GM18873 (cell line): ENCODE data around the gene ZNF529.

ENCODE experiments used
- ATAC-seq: cut with Tn5 transposase; IDR thresholded peaks from one replicate; pipeline ENCODE4 v1.9.1; 2021; ENCODE audit warnings: mild to moderate bottlenecking, moderate library complexity, moderate number of reproducible peaks; ENCODE audit not compliant: unreplicated experiment, low FRiP score

ZNF529 gene

DNA sequence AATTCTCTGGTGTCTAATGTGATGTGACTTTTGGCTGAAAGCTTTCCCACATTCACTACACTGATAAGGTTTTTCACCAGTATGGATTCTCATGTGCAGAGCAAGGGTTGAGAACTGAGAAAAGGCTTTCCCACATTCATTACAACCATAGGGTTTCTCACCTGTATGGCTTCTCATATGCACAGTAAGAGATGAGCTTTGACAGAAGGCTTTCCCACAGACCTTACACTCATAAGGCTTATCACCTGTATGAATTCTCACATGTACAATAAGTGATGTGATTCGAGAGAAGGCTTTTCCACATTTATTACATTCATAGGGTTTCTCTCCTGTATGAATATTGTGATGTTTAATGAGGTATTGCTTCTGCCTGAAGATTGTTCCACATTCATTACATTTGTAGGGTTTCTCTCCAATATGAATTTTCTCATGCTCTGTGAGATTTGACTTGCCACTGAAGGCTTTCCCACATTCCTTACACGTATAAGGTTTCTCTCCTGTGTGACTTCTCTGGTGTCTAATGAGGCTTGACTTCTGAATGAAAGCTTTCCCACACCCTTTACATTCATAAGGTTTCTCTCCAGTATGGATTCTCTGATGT is 59.0 kb downstream of the ZNF529 start:
- ATAC-seq, result no peak

GRCh38 chr19:36508325-36508724 is 64.8 kb downstream of the ZNF529 start:
- ATAC-seq, result no peak

DNA sequence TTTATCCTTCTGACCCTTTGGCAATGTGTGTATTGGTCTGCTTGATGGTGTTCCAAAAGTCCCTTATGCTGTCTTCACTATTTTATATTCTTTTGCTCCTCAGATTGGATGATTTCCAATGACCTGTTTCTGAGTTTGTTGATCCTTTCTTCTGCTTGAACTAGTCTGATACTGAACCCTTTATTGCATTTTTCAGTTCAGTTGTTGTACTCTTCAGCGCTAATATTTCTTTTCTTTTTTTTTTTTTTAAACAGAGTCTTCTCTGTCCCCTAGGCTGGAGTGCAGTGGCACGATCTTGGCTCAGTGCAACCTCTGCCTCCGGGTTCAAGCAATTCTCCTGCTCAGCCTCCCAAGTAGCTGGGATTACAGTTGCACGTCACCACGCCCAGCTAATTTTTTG is 71.1 kb downstream of the ZNF529 start:
- ATAC-seq, result no peak

DNA sequence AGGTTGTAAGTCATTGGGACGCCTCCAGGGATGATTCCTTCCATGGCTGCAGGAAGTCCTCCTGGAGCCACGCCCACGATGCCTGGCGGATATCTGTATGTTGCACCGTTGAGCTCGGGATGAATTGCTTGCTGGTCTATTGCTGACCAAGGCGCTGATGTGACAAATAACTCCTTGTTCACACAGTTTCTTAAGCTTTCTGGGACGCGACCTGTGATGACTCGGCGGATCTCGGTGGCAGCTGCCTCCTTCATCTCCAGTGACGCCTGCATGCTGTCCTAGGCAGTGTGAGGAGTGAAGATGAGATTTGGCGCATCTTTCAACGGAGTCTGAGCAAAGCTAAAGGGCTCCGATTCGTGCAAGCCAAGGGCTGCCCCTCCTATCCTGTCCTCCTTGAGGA is 76.1 kb downstream of the ZNF529 start:
- ATAC-seq, result no peak
